Keratinocyte (primary cell): ENCODE results near the gene GTPBP1. TPM values are rescaled to one million over a fixed set of nuclear protein-coding genes. Genes with fewer than 3 reads are reported as not detected.

Experiments used
- DNase-seq: peaks from one replicate; pipeline ENCODE4 v3.0.0-alpha.2; 2011; ENCODE audit warnings: low read depth, missing footprints, low spot score
- FAIRE-seq: peaks from 2 replicates; lab custom pipeline; 2011; peaks lifted over from hg19 to GRCh38; lab: Jason Lieb, UNC
- H2AFZ ChIP-seq: 2 replicates; pipeline ENCODE4 v1.6.0; 2012; ENCODE audit warnings: low read length, control low read depth, inconsistent platforms; ENCODE audit not compliant: control insufficient read depth
- H3K27ac ChIP-seq: 2 replicates; pipeline ENCODE4 v1.5.1; 2011; ENCODE audit warnings: low read length; ENCODE audit not compliant: control insufficient read depth, insufficient read depth
- H3K27me3 ChIP-seq: 3 replicates; pipeline ENCODE4 v1.6.0; 2011; ENCODE audit warnings: low read length; ENCODE audit not compliant: control insufficient read depth, insufficient read depth; ENCODE audit errors: extremely low read depth
- H3K36me3 ChIP-seq, 2 experiments: 2 replicates in 1 of 2; 3 replicates in 1 of 2; pipeline ENCODE4 v1.5.1; 2011; ENCODE audit warnings: low read length in 2 of 2, mild to moderate bottlenecking in 1 of 2; ENCODE audit not compliant: control insufficient read depth in 2 of 2, insufficient read depth in 2 of 2; ENCODE audit errors: extremely low read depth in 1 of 2
- H3K4me1 ChIP-seq: 3 replicates; pipeline ENCODE4 v1.5.1; 2011; ENCODE audit warnings: low read length; ENCODE audit not compliant: control insufficient read depth, insufficient read depth; ENCODE audit errors: extremely low read depth
- H3K4me2 ChIP-seq: 3 replicates; pipeline ENCODE4 v1.6.0; 2011; ENCODE audit warnings: low read depth, low read length; ENCODE audit not compliant: control insufficient read depth, insufficient read depth; ENCODE audit errors: extremely low read depth
- H3K4me3 ChIP-seq, 3 experiments: fragments of 200-600 bp in 1 of 3; sonication (generic) in 1 of 3; 2 replicates in 2 of 3; 3 replicates in 1 of 3; pipeline ENCODE4 v1.5.1; 2011 to 2016; ENCODE audit warnings: low read length in 3 of 3, mild to moderate bottlenecking in 3 of 3, control low read depth in 2 of 3, inconsistent platforms in 1 of 3, low read depth in 1 of 3, mixed read lengths in 1 of 3, mixed run types in 1 of 3, moderate library complexity in 1 of 3; ENCODE audit not compliant: control insufficient read depth in 2 of 3, insufficient read depth in 2 of 3; ENCODE audit errors: extremely low read depth in 1 of 3
- H3K79me2 ChIP-seq: 2 replicates; pipeline ENCODE4 v1.6.0; 2012; ENCODE audit warnings: low read length; ENCODE audit not compliant: control insufficient read depth, insufficient read depth
- H3K9ac ChIP-seq: 3 replicates; pipeline ENCODE4 v1.6.0; 2011; ENCODE audit warnings: low read length; ENCODE audit not compliant: control insufficient read depth, insufficient read depth; ENCODE audit errors: extremely low read depth
- H3K9me1 ChIP-seq: 3 replicates; pipeline ENCODE4 v1.6.0; 2011; ENCODE audit warnings: low read length; ENCODE audit not compliant: control insufficient read depth, insufficient read depth; ENCODE audit errors: extremely low read depth
- H3K9me3 ChIP-seq: 2 replicates; pipeline ENCODE4 v1.5.1; 2012; ENCODE audit warnings: low read depth, low read length; ENCODE audit not compliant: control insufficient read depth
- H4K20me1 ChIP-seq: 3 replicates; pipeline ENCODE4 v1.6.0; 2011; ENCODE audit warnings: low read length; ENCODE audit not compliant: control insufficient read depth, insufficient read depth; ENCODE audit errors: extremely low read depth
- EZH2 ChIP-seq: IDR thresholded peaks from one replicate; pipeline ENCODE4 v1.6.1; 2012; ENCODE audit warnings: inconsistent platforms, mild to moderate bottlenecking, low read length, moderate library complexity
- dilution Hi-C: fragments of 300-500 bp; cut with MboI; formaldehyde crosslinking; loops from one replicate; pipeline ENCODE4 v1.7.0; 2020; ENCODE audit warnings: low sequenced_read_pairs; ENCODE audit not compliant: extremely low pct_ligation_motif_present
- polyA plus RNA-seq, 5 experiments: library from polyadenylated mRNA; depleted of rRNA in 3 of 5; stranded (reverse) in 3 of 5; stranded (forward) in 1 of 5; unstranded in 1 of 5; fragments of >200 nt; gene quantifications; 1 replicate in 1 of 5; 2 replicates in 3 of 5; 3 replicates in 1 of 5; pipeline versions ENCODE4 v1.2.1 to v1.2.3, GENCODE V29; 2011 to 2012; ENCODE audit warnings: missing spikeins in 2 of 5, low read depth in 1 of 5, low replicate concordance in 1 of 5
- TF ChIP-seq, protein P1 (sequence below), 3 experiments: IDR thresholded peaks in 1 of 3; conservative IDR thresholded peaks in 1 of 3; optimal IDR thresholded peaks in 1 of 3; 2 replicates in 2 of 3; 3 replicates in 1 of 3; pipeline versions ENCODE3 to v1.5.1; 2011; ENCODE audit warnings: low read length in 3 of 3, mild to moderate bottlenecking in 3 of 3, moderate library complexity in 2 of 3, control low read depth in 1 of 3, inconsistent platforms in 1 of 3; ENCODE audit not compliant: insufficient read depth in 2 of 3; ENCODE audit errors: extremely low read depth in 1 of 3

GTPBP1 gene
- polyA plus RNA-seq, 1 donor (not counting 4 experiments of a cell fraction or from before 2014, with no cell fraction given), result 16.3 TPM

- Histone ChIP-seq H4K20me1 (peaks cover 2% of the 10 kb centered on the region), H3K9me1 (no peaks in the 10 kb centered on the region), H3K27ac (no peak overlapping the region), H3K4me2 (no peak overlapping the region), H3K79me2 (no peaks in the 10 kb centered on the region), H3K4me3 (no peak overlapping the region), H3K4me1 (peaks cover 23% of the 10 kb centered on the region), H3K36me3 (peaks cover 41 to 59% of the 10 kb centered on the region in 2 experiments), H3K27me3 (no peaks in the 10 kb centered on the region), H3K9ac (no peak overlapping the region), H3K9me3 (no peaks in the 10 kb centered on the region), H2AFZ (no peak overlapping the region)
- FAIRE-seq (no peak), DNase-seq (no peak)
- dilution Hi-C loops, result no loop called here
- TF ChIP-seq EZH2, result no peak
- TF ChIP-seq, protein P1, sequence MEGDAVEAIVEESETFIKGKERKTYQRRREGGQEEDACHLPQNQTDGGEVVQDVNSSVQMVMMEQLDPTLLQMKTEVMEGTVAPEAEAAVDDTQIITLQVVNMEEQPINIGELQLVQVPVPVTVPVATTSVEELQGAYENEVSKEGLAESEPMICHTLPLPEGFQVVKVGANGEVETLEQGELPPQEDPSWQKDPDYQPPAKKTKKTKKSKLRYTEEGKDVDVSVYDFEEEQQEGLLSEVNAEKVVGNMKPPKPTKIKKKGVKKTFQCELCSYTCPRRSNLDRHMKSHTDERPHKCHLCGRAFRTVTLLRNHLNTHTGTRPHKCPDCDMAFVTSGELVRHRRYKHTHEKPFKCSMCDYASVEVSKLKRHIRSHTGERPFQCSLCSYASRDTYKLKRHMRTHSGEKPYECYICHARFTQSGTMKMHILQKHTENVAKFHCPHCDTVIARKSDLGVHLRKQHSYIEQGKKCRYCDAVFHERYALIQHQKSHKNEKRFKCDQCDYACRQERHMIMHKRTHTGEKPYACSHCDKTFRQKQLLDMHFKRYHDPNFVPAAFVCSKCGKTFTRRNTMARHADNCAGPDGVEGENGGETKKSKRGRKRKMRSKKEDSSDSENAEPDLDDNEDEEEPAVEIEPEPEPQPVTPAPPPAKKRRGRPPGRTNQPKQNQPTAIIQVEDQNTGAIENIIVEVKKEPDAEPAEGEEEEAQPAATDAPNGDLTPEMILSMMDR (optimal IDR thresholded peaks at IDR 0.05 in 1 of 3, IDR thresholded peaks at IDR 0.05 in 1 of 3, conservative IDR thresholded peaks at IDR 0.05 in 1 of 3; ENCODE audit: extremely low read depth in 1 of 3, insufficient read depth in 2 of 3, low read length in 3 of 3), result no peak
Measured at GRCh38 chr22:38735126-38735464, 29.4 kb downstream of the GTPBP1 start.

GRCh38 chr22:38735465-38736256 lies 29.9 kb downstream of the GTPBP1 start:
- Histone ChIP-seq H3K27ac (no peak overlapping the region), H3K9me1 (no peaks in the 10 kb centered on the region), H2AFZ (no peak overlapping the region), H3K9me3 (no peaks in the 10 kb centered on the region), H3K79me2 (no peaks in the 10 kb centered on the region), H3K9ac (no peak overlapping the region), H4K20me1 (peaks cover 2% of the 10 kb centered on the region), H3K4me3 (no peak overlapping the region), H3K4me2 (no peak overlapping the region), H3K36me3 (peaks cover 40 to 59% of the 10 kb centered on the region in 2 experiments), H3K4me1 (peaks cover 23% of the 10 kb centered on the region), H3K27me3 (no peaks in the 10 kb centered on the region)
- FAIRE-seq (no peak), DNase-seq (no peak)
- TF ChIP-seq, protein P1 (optimal IDR thresholded peaks at IDR 0.05 in 1 of 3, IDR thresholded peaks at IDR 0.05 in 1 of 3, conservative IDR thresholded peaks at IDR 0.05 in 1 of 3; ENCODE audit: extremely low read depth in 1 of 3, insufficient read depth in 2 of 3, low read length in 3 of 3), result no peak
- TF ChIP-seq EZH2, result no peak
- dilution Hi-C loops, result no loop called here
